IPS-11a (cell line): ENCODE data around the gene ARL4A.

ENCODE experiments used
- H3K4me3 ChIP-seq: one replicate; pipeline ENCODE4 v1.5.1; 2013; ENCODE audit warnings: low read depth, low read length, control low read depth

ARL4A gene

GRCh38 chr7:12699299-12699698, 11.9 kb downstream of the ARL4A start:
- no peak overlapping the region for H3K4me3 ChIP-seq

- no peak overlapping the region for H3K4me3 ChIP-seq
Observed at GRCh38 chr7:12701433-12701832, 14.0 kb downstream of the ARL4A start.

GRCh38 chr7:12703881-12704280, 16.4 kb downstream of the ARL4A start:
- H3K4me3 ChIP-seq = no peak overlapping the region

- no peak overlapping the region for H3K4me3 ChIP-seq
Observed at GRCh38 chr7:12705878-12706277, 18.4 kb downstream of the ARL4A start.

GRCh38 chr7:12706900-12707536, 19.6 kb downstream of the ARL4A start:
- no peak overlapping the region for H3K4me3 ChIP-seq

GRCh38 chr7:12708314-12708713, 20.9 kb downstream of the ARL4A start:
- no peak overlapping the region for H3K4me3 ChIP-seq

GRCh38 chr7:12709726-12710502, 22.5 kb downstream of the ARL4A start:
- no peak overlapping the region for H3K4me3 ChIP-seq

- H3K4me3 ChIP-seq = no peak overlapping the region
Observed at GRCh38 chr7:12711124-12711523, 23.7 kb downstream of the ARL4A start.

- H3K4me3 ChIP-seq = no peak overlapping the region
Observed at GRCh38 chr7:12712236-12712635, 24.8 kb downstream of the ARL4A start.

- no peak overlapping the region for H3K4me3 ChIP-seq
Observed at GRCh38 chr7:12713625-12714378, 26.4 kb downstream of the ARL4A start.

- H3K4me3 ChIP-seq = no peak overlapping the region
Observed at GRCh38 chr7:12714379-12714737, 26.9 kb downstream of the ARL4A start.

- no peak overlapping the region for H3K4me3 ChIP-seq
Observed at GRCh38 chr7:12715372-12716133, 28.1 kb downstream of the ARL4A start.

- no peak overlapping the region for H3K4me3 ChIP-seq
Observed at GRCh38 chr7:12716134-12716681, 28.8 kb downstream of the ARL4A start.

- H3K4me3 ChIP-seq = no peak overlapping the region
Observed at GRCh38 chr7:12716722-12717121, 29.3 kb downstream of the ARL4A start.

- H3K4me3 ChIP-seq = no peak overlapping the region
Observed at GRCh38 chr7:12719141-12719919, 31.9 kb downstream of the ARL4A start.

GRCh38 chr7:12719981-12720865, 32.8 kb downstream of the ARL4A start:
- no peak overlapping the region for H3K4me3 ChIP-seq

GRCh38 chr7:12721286-12721830, 33.9 kb downstream of the ARL4A start:
- H3K4me3 ChIP-seq = no peak overlapping the region

- no peak overlapping the region for H3K4me3 ChIP-seq
Observed at GRCh38 chr7:12722136-12722535, 34.7 kb downstream of the ARL4A start.
